Osteocyte (in vitro differentiated cells): ENCODE results near the gene ST7. TPM values are rescaled to one million over a fixed set of nuclear protein-coding genes. Genes with fewer than 3 reads are reported as not detected.

Experiments
- DNase-seq: peaks from one replicate; pipeline ENCODE4 v3.0.0; 2021; ENCODE audit warnings: mixed read lengths; ENCODE audit not compliant: unreplicated experiment; ENCODE audit errors: extremely low spot score
- H3K27ac Mint-ChIP-seq: one replicate; pipeline ENCODE4 v1.8.0; 2021; ENCODE audit warnings: mild to moderate bottlenecking, mixed read lengths; ENCODE audit not compliant: unreplicated experiment
- H3K27me3 Mint-ChIP-seq: one replicate; pipeline ENCODE4 v1.8.0; 2021; ENCODE audit warnings: mixed read lengths; ENCODE audit not compliant: unreplicated experiment
- H3K36me3 Mint-ChIP-seq: one replicate; pipeline ENCODE4 v1.8.0; 2021; ENCODE audit warnings: mixed read lengths; ENCODE audit not compliant: unreplicated experiment
- H3K4me1 Mint-ChIP-seq: one replicate; pipeline ENCODE4 v1.8.0; 2021; ENCODE audit warnings: mixed read lengths; ENCODE audit not compliant: unreplicated experiment
- H3K4me3 Mint-ChIP-seq: one replicate; pipeline ENCODE4 v1.8.0; 2021; ENCODE audit warnings: mild to moderate bottlenecking, moderate library complexity, mixed read lengths; ENCODE audit not compliant: unreplicated experiment
- H3K9me3 Mint-ChIP-seq: one replicate; pipeline ENCODE4 v1.8.0; 2021; ENCODE audit warnings: mixed read lengths; ENCODE audit not compliant: unreplicated experiment
- total RNA-seq: library from RNA; stranded (reverse); gene quantifications from 2 replicates; pipeline ENCODE4 v1.2.1, GENCODE V29; 2021
- TF ChIP-seq, protein P1 (sequence below): fragments of 200-600 bp; sonication (generic); IDR thresholded peaks from 2 replicates; pipeline ENCODE4 v1.5.0; 2021; ENCODE audit warnings: antibody characterized with exemption, mild to moderate bottlenecking, moderate library complexity

ST7 gene
- total RNA-seq, 1 donor from 2014 or later = 68.5 TPM

DNA sequence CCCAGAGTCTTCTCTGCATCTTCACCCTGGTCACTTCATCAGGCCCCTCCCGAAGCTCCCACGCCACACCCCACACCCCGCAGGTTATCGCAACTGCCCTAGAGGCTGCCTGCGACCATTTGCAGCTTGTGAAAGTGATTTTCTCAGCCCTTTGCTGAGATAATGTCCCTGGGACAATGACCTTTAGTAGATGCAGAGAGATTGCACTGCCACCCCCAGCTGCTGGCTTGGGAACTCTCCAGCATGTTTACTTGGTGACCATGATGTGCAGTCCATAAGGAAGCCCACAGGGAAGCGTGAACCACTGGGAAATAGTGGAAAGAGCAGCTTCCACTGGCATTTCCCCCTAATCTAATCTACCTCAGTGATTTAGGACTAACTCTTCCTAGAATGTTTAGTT lies 272.2 kb downstream of the ST7 start:
- H3K9me3 Mint-ChIP-seq = no peaks in the 10 kb centered on the region
- H3K4me1 Mint-ChIP-seq = peaks cover 21% of the 10 kb centered on the region
- peaks cover 68% of the 10 kb centered on the region for H3K36me3 Mint-ChIP-seq
- TF ChIP-seq, protein P1, sequence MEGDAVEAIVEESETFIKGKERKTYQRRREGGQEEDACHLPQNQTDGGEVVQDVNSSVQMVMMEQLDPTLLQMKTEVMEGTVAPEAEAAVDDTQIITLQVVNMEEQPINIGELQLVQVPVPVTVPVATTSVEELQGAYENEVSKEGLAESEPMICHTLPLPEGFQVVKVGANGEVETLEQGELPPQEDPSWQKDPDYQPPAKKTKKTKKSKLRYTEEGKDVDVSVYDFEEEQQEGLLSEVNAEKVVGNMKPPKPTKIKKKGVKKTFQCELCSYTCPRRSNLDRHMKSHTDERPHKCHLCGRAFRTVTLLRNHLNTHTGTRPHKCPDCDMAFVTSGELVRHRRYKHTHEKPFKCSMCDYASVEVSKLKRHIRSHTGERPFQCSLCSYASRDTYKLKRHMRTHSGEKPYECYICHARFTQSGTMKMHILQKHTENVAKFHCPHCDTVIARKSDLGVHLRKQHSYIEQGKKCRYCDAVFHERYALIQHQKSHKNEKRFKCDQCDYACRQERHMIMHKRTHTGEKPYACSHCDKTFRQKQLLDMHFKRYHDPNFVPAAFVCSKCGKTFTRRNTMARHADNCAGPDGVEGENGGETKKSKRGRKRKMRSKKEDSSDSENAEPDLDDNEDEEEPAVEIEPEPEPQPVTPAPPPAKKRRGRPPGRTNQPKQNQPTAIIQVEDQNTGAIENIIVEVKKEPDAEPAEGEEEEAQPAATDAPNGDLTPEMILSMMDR = no peak
- H3K4me3 Mint-ChIP-seq = no peak overlapping the region
- no peak for DNase-seq
- H3K27ac Mint-ChIP-seq = no peak overlapping the region
- no peaks in the 10 kb centered on the region for H3K27me3 Mint-ChIP-seq

DNA sequence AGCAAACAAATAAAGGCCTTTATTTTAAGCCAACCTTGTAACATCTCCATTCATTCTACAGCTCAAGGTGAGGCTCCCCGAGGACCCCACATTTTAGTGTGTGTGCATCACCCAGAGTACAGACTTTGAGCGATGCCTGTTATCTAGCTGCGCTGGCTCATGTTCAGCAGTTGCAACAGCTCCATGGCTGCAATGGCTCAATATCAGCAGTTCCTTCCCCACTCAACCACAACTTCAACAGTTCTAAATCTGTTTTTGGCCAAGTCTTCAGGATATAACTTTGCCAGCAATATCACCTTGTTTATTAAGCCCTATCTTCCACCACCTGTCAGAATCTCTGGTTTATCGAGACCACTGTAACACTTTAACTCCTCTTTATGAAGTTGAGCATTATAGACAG lies 273.8 kb downstream of the ST7 start:
- no peak overlapping the region for H3K4me3 Mint-ChIP-seq
- no peak for DNase-seq

DNA sequence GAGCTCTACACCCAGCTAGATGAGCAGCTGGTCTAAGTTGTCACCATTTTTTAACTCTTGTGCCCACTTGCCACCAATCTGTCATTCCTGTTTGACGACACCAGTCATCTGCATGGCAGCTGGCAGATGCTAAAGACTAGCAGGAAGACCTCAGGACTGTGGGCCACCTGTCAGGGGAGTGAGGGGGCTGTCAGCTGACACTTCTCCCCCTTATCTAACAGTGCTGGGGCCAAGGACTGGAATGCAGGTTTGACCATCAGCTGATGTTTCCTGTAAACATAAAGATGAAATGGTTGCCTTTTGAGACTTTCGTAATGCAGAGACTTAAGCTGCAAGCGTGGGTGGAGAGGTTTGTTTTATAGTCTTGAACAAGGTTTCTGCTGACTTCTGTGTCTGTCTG lies 276.0 kb downstream of the ST7 start:
- TF ChIP-seq, protein P1 = no peak
- Mint-ChIP-seq H3K4me1 (peaks cover 30% of the 10 kb centered on the region), H3K27me3 (no peaks in the 10 kb centered on the region), H3K4me3 (no peak overlapping the region), H3K9me3 (no peaks in the 10 kb centered on the region), H3K27ac (peak overlapping the region; percentile 68), H3K36me3 (peaks cover 40% of the 10 kb centered on the region)
- no peak for DNase-seq

More for the DNA sequence above, 273.8 kb downstream of the ST7 start:
- TF ChIP-seq, protein P1 = no peak
- Mint-ChIP-seq H3K27ac (no peak overlapping the region), H3K36me3 (peaks cover 59% of the 10 kb centered on the region), H3K27me3 (no peaks in the 10 kb centered on the region), H3K4me1 (peaks cover 30% of the 10 kb centered on the region), H3K9me3 (no peaks in the 10 kb centered on the region)

DNA sequence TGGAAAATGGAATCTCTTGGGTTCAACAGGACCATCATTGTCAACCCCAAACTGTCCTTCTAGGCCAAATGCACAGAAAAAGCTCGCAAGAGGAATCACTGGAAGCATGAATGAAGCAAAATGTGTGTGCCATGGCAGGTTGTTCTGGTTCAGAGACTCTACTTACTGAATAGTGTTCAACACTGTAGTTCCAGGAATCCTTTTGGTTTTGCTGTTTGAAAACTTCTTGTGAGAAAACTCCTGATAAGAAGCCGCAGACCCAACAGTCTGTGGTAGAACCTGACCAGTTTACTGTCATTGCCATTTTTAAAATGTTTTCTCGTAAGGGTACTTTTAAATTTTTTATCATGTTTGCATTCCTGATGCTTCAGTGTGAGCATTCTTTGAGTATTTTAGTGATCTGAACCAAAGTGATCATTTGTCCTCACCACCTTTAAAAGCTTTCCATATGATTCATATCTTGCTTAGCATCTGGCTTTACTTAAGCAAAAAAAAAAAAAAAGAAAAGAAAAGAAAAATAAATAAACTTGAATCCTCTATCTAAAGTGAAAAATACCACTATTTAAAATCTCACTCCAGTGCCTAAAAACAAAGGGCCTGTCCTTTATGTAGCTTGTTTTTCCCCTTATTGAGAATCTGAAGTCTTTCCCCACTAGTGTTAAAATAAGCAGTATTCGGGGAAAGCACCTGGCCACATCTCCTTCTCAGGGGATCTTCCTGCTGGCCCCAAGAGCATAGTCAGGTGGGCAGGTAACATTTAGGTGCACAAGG lies 277.2 kb downstream of the ST7 start:
- DNase-seq = no peak
- H3K4me3 Mint-ChIP-seq = no peak overlapping the region
- H3K4me1 Mint-ChIP-seq = peaks cover 30% of the 10 kb centered on the region
- no peaks in the 10 kb centered on the region for H3K27me3 Mint-ChIP-seq
- peak overlapping the region; percentile 68 for H3K27ac Mint-ChIP-seq
- peaks cover 4% of the 10 kb centered on the region for H3K9me3 Mint-ChIP-seq
- TF ChIP-seq, protein P1 = no peak
- peaks cover 33% of the 10 kb centered on the region for H3K36me3 Mint-ChIP-seq

DNA sequence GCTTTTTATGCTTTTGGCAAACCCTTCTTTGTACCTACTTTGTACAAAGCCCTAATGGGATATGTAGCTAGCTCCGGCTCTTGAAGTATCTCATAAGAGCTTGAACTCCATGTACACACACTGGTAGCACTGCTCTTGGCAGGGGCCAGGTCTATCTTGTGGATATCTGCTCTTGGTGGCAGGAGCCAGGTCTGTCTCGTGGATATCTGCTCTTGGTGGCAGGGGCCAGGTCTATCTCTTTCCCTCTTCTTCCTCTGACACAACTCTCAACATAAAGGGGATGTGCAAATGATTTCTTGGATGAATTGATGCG lies 277.7 kb downstream of the ST7 start:
- Mint-ChIP-seq H3K4me1 (peaks cover 30% of the 10 kb centered on the region), H3K36me3 (peaks cover 31% of the 10 kb centered on the region), H3K4me3 (no peak overlapping the region), H3K27ac (peak overlapping the region; percentile 68), H3K9me3 (peaks cover 9% of the 10 kb centered on the region), H3K27me3 (no peaks in the 10 kb centered on the region)
- DNase-seq = no peak
- TF ChIP-seq, protein P1 = no peak
